Type B pancreatic cell (in vitro differentiated cells): ENCODE results near the gene ARV1. TPM values are rescaled to one million over a fixed set of nuclear protein-coding genes. Genes with fewer than 3 reads are reported as not detected.
A peak's percentile ranks its signal among the peaks of the same experiment; 100 is the strongest.

Experiments used
- DNase-seq: peaks from one replicate; pipeline ENCODE4 v3.0.0; 2021; ENCODE audit warnings: mixed read lengths; ENCODE audit not compliant: unreplicated experiment; ENCODE audit errors: extremely low spot score
- H3K27ac Mint-ChIP-seq: 2 replicates; pipeline ENCODE4 v1.8.0; 2021; ENCODE audit warnings: mild to moderate bottlenecking, mixed read lengths
- H3K27me3 Mint-ChIP-seq: 2 replicates; pipeline ENCODE4 v1.8.0; 2021; ENCODE audit warnings: mixed read lengths
- H3K36me3 Mint-ChIP-seq: 2 replicates; pipeline ENCODE4 v1.8.0; 2021; ENCODE audit warnings: mixed read lengths
- H3K4me1 Mint-ChIP-seq: one replicate; pipeline ENCODE4 v1.8.0; 2021; ENCODE audit warnings: mixed read lengths; ENCODE audit not compliant: unreplicated experiment
- H3K4me3 Mint-ChIP-seq: 2 replicates; pipeline ENCODE4 v1.8.0; 2021; ENCODE audit warnings: mild to moderate bottlenecking, mixed read lengths
- H3K9me3 Mint-ChIP-seq: 2 replicates; pipeline ENCODE4 v1.8.0; 2021; ENCODE audit warnings: mixed read lengths
- total RNA-seq: library from RNA; stranded (reverse); gene quantifications from 2 replicates; pipeline ENCODE4 v1.2.1, GENCODE V29; 2021; ENCODE audit warnings: low replicate concordance
- TF ChIP-seq, protein P1 (sequence below): fragments of 200-600 bp; sonication (generic); conservative IDR thresholded peaks from 2 replicates; pipeline ENCODE4 v1.5.0; 2021; ENCODE audit warnings: antibody characterized with exemption, mild to moderate bottlenecking

ARV1 gene
- total RNA-seq, 1 donor from 2014 or later = 12.8 TPM

DNA sequence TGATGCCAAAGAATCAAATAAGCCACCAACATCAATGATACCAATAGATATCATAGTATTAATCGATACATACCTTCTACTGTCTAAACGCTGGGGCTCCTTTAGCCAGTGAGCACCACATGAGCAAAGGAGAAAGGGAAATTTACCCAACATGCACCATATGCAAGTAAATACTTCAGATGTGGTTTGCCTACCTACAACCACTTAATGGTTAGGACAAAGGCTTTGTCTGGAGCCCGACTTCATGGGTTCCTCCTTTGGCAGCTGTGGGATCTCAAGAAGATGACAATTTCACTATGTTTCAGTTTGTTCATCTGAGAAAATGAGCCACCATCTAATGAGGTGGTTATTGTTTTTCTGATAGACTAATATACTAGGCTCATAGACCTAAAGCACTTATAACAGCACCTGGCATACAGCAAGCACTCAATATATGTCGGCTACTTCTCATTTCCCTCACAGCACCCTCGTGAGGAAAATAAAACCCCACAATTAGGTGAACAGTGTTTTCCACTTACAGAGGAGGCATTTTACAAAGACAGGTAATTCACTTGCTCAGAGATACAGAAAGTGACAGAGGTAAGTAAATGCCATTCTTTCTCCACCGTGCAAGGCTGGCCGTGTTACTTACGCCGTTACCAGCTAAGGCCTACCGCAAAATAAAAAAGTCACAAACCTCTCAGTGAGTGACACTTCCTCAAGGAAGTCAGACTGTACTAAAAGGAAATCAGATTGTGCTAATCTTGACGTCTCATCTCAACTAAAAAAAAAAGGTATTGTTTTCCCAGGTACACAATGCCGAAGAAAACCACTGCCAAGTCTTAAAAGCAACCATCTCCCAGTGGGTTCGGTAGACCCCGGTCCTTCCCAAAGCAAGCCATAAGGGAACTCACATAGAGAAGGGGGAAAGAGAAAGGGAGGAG, 1.8 kb upstream of the ARV1 start:
- TF ChIP-seq, protein P1, sequence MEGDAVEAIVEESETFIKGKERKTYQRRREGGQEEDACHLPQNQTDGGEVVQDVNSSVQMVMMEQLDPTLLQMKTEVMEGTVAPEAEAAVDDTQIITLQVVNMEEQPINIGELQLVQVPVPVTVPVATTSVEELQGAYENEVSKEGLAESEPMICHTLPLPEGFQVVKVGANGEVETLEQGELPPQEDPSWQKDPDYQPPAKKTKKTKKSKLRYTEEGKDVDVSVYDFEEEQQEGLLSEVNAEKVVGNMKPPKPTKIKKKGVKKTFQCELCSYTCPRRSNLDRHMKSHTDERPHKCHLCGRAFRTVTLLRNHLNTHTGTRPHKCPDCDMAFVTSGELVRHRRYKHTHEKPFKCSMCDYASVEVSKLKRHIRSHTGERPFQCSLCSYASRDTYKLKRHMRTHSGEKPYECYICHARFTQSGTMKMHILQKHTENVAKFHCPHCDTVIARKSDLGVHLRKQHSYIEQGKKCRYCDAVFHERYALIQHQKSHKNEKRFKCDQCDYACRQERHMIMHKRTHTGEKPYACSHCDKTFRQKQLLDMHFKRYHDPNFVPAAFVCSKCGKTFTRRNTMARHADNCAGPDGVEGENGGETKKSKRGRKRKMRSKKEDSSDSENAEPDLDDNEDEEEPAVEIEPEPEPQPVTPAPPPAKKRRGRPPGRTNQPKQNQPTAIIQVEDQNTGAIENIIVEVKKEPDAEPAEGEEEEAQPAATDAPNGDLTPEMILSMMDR = no peak
- H3K36me3 Mint-ChIP-seq = no peaks in the 10 kb centered on the region
- no peaks in the 10 kb centered on the region for H3K9me3 Mint-ChIP-seq
- DNase-seq = no peak
- H3K27ac Mint-ChIP-seq = peak overlapping the region; percentile 87
- H3K4me1 Mint-ChIP-seq = peaks cover 16% of the 10 kb centered on the region
- peak overlapping the region; percentile 95 for H3K4me3 Mint-ChIP-seq
- H3K27me3 Mint-ChIP-seq = no peaks in the 10 kb centered on the region

GRCh38 chr1:230977761-230978490, 968 bp upstream of the ARV1 start:
- Mint-ChIP-seq H3K4me3 (peak overlapping the region; percentile 95), H3K27me3 (no peaks in the 10 kb centered on the region), H3K4me1 (peaks cover 16% of the 10 kb centered on the region), H3K36me3 (no peaks in the 10 kb centered on the region), H3K9me3 (no peaks in the 10 kb centered on the region), H3K27ac (peak overlapping the region; percentile 87)
- DNase-seq = peak; percentile 69
- TF ChIP-seq, protein P1 = no peak

DNA sequence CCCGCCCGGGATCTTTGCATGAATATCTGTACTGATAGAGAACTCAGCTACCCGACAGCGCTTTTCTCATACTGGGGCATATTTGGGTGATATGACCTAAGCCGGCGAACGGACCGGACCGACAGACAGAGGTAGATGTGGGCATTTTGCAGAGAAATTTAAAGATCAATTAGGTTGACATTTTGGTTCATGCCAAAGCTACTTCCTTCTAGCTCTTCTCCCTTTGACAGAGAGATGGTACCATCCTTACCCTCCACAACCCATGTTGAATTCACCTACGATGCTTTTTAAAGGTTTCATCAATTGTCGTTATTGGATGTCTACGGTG, 459 bp downstream of the ARV1 start:
- H3K27me3 Mint-ChIP-seq = no peaks in the 10 kb centered on the region
- TF ChIP-seq, protein P1 = no peak
- peaks cover 16% of the 10 kb centered on the region for H3K4me1 Mint-ChIP-seq
- no peak for DNase-seq
- no peaks in the 10 kb centered on the region for H3K36me3 Mint-ChIP-seq
- peak overlapping the region; percentile 87 for H3K27ac Mint-ChIP-seq
- H3K4me3 Mint-ChIP-seq = peak overlapping the region; percentile 98
- no peaks in the 10 kb centered on the region for H3K9me3 Mint-ChIP-seq

- Mint-ChIP-seq H3K27ac (no peak overlapping the region), H3K9me3 (no peaks in the 10 kb centered on the region), H3K4me3 (peak overlapping the region; percentile 98), H3K27me3 (no peaks in the 10 kb centered on the region), H3K36me3 (no peaks in the 10 kb centered on the region), H3K4me1 (peaks cover 16% of the 10 kb centered on the region)
- no peak for DNase-seq
- TF ChIP-seq, protein P1 = no peak
Observed at GRCh38 chr1:230979952-230980351, 1.1 kb downstream of the ARV1 start.

DNA sequence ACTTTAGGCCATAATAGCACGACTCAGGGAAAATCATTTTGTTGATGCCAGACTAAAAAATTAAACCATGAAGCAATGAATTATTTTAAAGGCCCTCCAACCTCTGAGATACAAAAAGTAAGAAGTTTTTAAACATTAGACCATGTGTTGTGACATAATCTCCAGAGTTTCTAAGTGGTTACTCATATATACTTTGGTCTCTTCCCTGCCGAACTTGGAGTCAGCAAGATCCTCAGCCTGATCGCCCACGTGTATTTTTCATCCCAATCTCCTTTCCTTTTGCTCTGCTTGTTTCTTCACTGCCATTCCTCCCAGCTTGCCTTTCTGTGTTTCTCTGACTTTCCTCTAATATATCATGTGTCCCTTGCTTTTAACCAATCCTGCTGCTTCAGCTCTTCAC, 3.8 kb downstream of the ARV1 start:
- Mint-ChIP-seq H3K27me3 (no peaks in the 10 kb centered on the region), H3K4me1 (peaks cover 11% of the 10 kb centered on the region), H3K27ac (no peak overlapping the region), H3K9me3 (no peaks in the 10 kb centered on the region), H3K36me3 (peaks cover 3% of the 10 kb centered on the region), H3K4me3 (no peak overlapping the region)
- DNase-seq = no peak
- TF ChIP-seq, protein P1 = no peak
